ENCODE measurements around the gene PRR14L. TPM values are rescaled to one million over a fixed set of nuclear protein-coding genes. Genes with fewer than 3 reads are reported as not detected.

The PRR14L gene
- total and polyA plus RNA-seq, 2 of the 13 experiments (the other 11 are each of a cell fraction or from before 2014, with no cell fraction given): 6.6 to 16.5 TPM

DNA sequence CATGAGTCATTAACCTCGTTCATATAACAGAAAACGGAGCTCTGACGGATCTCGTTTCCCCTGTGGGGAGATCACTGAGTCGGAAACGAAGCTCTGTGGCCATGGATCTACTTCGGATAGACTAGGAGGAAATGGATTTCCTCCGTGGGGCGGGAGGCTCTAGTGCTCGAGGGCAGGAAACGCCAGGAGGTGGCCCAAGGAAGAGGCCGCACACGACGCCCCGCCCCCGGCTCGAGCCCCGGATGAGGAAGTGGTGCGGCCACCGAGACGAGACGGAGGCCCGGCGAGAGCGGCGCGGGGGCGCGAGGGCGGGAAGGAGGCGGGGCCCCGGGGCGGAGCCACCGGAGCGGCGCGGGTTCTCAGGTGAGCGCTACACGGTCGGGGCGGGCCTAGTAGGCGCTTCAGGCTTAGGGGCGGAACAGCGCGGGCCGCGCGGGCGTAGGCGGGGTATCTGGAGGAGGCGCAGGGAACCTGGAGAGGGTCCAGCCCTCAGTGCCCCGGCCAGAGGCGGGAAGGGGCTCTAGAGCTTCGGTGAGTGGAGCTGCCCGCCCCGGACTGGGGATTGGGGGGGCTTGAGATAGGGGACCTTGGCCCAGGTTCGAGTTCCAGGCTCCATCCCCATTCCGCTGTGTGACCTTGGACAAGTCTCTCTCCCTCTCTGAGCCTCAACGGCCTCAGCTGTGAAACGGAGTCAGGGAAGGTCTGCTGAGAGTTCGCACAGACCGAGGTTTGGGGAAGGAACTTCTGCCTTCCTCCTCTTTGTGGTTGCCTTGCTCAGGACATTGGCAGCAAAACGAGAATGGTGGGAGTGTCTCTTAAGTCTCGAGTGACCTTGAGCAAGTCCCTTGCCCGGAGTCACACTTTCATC, 3.9 kb upstream of the PRR14L start, which contains the start of gene DEPDC5 (continued):
- TF ChIP-seq SYNCRIP (IDR thresholded peaks at IDR 0.05; ENCODE audit: insufficient read depth, low read depth, low read length) (no peak), HDAC6 (IDR thresholded peaks at IDR 0.05; ENCODE audit: low read depth, low read length) (no peak), YY1 (IDR thresholded peaks at IDR 0.05; ENCODE audit: insufficient read depth, insufficient replicate concordance, low read depth, low read length) (peak; percentile 55), DZIP1 (CRISPR knock-in tag; IDR thresholded peaks at IDR 0.05) (no peak), PHF21A (CRISPR knock-in tag; IDR thresholded peaks at IDR 0.05) (peak; percentile 48), HNRNPL (IDR thresholded peaks at IDR 0.05; ENCODE audit: low read depth, low read length) (no peak), ZNF720 (CRISPR knock-in tag; IDR thresholded peaks at IDR 0.05) (no peak), ZNF761 (CRISPR knock-in tag; conservative IDR thresholded peaks at IDR 0.05) (peak; percentile 89), JARID2 (CRISPR knock-in tag; IDR thresholded peaks at IDR 0.05; ENCODE audit: insufficient replicate concordance) (no peak), U2AF1 (optimal IDR thresholded peaks at IDR 0.05; ENCODE audit: low read depth, low read length) (no peak), ZNF337 (CRISPR knock-in tag; IDR thresholded peaks at IDR 0.05; ENCODE audit: borderline replicate concordance, low read depth) (no peak), TP53 (CRISPR knock-in tag; conservative IDR thresholded peaks at IDR 0.05) (no peak), ZNF513 (CRISPR knock-in tag; conservative IDR thresholded peaks at IDR 0.05) (no peak), NPAS2 (CRISPR knock-in tag; IDR thresholded peaks at IDR 0.05; ENCODE audit: borderline replicate concordance) (no peak), GABPA (IDR thresholded peaks at IDR 0.05; ENCODE audit: low read depth, low read length) (peak; percentile 72), GABPA (CRISPR knock-in tag; IDR thresholded peaks at IDR 0.05; ENCODE audit: low read depth) (peak; percentile 79), FOXK2 (IDR thresholded peaks at IDR 0.05) (no peak), WIZ (CRISPR knock-in tag; IDR thresholded peaks at IDR 0.05) (no peak; the same call in 1 of the 2 replicates), BORCS8-MEF2B (CRISPR knock-in tag; IDR thresholded peaks at IDR 0.05) (peak; percentile 30; the same call in 1 of the 2 replicates), ZKSCAN8 (CRISPR knock-in tag; IDR thresholded peaks at IDR 0.05; ENCODE audit: borderline replicate concordance) (no peak), RARG (CRISPR knock-in tag; IDR thresholded peaks at IDR 0.05; ENCODE audit: low read depth) (no peak), HOXA3 (CRISPR knock-in tag; IDR thresholded peaks at IDR 0.05) (peak; percentile 77; the same call in 1 of the 2 replicates)
- TF ChIP-seq, protein P1, sequence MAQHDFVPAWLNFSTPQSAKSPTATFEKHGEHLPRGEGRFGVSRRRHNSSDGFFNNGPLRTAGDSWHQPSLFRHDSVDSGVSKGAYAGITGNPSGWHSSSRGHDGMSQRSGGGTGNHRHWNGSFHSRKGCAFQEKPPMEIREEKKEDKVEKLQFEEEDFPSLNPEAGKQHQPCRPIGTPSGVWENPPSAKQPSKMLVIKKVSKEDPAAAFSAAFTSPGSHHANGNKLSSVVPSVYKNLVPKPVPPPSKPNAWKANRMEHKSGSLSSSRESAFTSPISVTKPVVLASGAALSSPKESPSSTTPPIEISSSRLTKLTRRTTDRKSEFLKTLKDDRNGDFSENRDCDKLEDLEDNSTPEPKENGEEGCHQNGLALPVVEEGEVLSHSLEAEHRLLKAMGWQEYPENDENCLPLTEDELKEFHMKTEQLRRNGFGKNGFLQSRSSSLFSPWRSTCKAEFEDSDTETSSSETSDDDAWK (CRISPR knock-in tag; IDR thresholded peaks at IDR 0.05): no peak

Data from HepG2 (cell line).